Camera-type eye (tissue), 1 donor: ENCODE data around the gene RCSD1. TPM values are rescaled to one million over a fixed set of nuclear protein-coding genes. Genes with fewer than 3 reads are reported as not detected.

Source experiments
- total RNA-seq: library from RNA; depleted of rRNA; stranded (reverse); fragments of >200 nt; gene quantifications from one replicate; pipeline ENCODE4 v1.2.3, GENCODE V29; 2014

RCSD1 gene, protein sequence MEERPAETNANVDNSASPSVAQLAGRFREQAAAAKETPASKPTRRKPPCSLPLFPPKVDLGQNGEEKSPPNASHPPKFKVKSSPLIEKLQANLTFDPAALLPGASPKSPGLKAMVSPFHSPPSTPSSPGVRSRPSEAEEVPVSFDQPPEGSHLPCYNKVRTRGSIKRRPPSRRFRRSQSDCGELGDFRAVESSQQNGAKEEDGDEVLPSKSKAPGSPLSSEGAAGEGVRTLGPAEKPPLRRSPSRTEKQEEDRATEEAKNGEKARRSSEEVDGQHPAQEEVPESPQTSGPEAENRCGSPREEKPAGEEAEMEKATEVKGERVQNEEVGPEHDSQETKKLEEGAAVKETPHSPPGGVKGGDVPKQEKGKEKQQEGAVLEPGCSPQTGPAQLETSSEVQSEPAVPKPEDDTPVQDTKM
- 10.9 TPM for total RNA-seq

DNA sequence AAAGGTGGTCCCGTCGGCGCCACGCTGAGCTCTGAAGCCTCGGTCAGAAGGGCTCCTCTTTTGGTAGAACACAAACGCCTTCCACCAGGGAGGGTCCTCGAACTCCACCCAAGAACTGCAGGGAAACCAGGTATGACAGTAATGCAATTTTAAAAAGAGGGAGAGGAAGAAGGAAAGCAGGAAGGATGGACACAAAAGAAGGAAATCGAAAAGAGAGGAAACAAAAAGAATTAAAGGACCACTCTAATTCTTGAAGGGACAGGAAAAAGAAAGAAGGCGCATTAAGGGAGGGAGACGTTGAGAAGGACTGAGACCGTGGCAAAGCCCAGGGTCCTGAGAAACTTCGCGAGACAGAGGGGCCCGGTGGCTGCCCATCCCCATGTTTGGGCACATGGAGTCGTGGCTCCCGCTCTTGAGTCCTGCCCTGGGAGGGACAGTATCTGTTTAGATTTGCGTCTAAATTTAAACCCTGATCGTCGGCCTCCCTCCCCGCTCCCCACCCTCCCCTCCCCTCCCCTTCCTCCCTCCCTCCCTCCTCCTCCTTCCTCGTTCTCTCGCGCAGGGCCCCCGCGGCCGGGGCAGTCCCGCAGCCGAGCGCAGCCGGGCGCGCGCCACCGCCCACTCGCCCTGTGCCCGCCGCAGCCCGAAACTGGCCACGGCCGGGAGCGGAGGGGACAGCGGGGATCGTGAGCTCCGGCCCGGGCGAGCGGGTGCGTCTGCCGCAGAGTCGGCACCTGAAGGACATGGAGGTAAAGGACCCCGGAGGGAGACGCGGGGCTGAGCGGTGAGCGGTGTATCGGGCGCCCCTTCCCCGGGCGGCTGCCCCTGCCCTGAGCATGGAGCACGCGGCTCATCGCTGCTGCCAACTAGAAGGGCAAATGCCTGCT, at the start of gene RCSD1:
TSS of gene RCSD1 (plus strand) at position 552 of the 887 bp plus-strand sequence. CDS start at position 744, 192 bp downstream.

DNA sequence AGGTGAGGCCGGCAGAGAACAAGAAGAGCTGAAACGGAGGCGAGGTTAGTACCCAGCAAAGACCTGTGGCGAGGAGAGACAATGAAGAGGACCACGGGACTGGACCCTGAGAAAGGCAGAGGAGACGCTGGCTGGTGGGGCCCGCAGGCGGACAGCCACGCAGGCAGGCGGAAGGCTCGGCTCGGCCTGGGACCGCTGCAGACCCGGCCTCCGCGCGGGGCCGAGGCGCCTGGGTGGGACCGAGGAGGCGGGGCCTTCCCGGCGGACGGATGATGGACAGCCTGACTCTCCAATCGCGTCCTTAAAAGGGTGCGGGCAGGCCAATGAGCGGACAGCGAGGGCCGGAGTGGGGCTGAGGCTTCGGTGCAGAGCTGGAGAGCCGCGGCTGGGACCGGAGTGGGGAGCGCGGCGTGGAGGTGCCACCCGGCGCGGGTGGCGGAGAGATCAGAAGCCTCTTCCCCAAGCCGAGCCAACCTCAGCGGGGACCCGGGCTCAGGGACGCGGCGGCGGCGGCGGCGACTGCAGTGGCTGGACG, 91.7 kb downstream of the RCSD1 start, which contains the start of gene MPZL1:
TSS of gene MPZL1 (plus strand) at position 366 of the 535 bp plus-strand sequence. CDS start 170 bp downstream, outside the sequence.

Other genes starting within 250 kb of the RCSD1 start
- gene CD247, start 111.7 kb upstream of the RCSD1 start, total RNA-seq = 0.77 TPM
- gene CREG1, start 76.5 kb upstream of the RCSD1 start, total RNA-seq = 75.8 TPM
- 114 TPM for gene MPZL1, start 91.8 kb downstream of the RCSD1 start, total RNA-seq